NOMO-1 treated with dmso at 0.1 percent for 144 hours (cell line): Measurements from ENCODE around the gene TENM4.
"Not testable (repeated sequence)": the region's sequence is repeated elsewhere in the genome, so short reads cannot be mapped to it uniquely, and the experiment has no call there.

Experiments used
- DNase-seq: peaks from one replicate; lab custom pipeline; 2025; ENCODE audit not compliant: unreplicated experiment; lab: John Stamatoyannopoulos, UW

The TENM4 gene

DNA sequence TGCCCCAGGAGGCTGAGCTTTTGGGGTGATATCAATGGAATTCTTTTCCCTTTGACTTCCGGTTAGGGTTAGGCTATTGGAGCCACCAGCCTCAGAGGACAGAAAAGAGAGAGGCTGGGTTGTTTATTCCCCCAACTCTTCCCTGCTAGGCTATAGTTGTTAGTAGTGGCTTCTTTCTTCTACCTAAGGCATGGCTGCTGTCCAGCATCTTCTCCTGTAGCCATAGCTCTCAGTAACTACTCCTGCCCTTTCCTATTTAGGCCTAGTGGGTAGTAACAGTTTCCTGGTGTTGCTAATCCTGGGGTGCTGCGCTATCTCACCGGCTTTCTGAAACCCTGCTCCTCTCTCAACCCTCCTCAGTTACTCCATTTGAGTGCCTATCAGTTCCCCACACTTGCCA lies 184.9 kb downstream of the TENM4 start:
- DNase-seq: no peak

DNA sequence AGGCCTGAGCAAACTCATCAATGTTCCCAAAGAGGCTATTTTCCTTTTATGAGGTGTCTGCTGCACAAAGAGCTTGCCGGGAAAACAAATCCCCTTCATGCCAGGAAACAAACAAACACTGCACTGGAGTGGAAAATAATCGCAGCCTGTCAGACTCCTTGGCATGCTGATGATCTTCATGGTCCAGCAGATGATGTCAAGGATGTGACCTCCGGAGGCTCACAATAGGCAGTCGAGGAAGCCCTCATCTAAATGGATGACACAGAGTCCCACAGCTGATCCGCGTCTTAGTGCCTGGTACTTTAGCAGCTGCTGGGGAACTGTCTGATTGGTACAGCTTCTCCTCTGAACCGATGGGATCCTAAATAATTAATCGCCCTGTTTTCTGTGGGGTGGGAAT lies 187.6 kb downstream of the TENM4 start:
- no peak for DNase-seq

GRCh38 chr11:79249295-79249993 lies 191.4 kb downstream of the TENM4 start:
- DNase-seq: no peak

GRCh38 chr11:79244798-79245197 lies 196.0 kb downstream of the TENM4 start:
- no peak for DNase-seq

- DNase-seq: no peak
Observed at GRCh38 chr11:79244241-79244772, 196.5 kb downstream of the TENM4 start.

DNA sequence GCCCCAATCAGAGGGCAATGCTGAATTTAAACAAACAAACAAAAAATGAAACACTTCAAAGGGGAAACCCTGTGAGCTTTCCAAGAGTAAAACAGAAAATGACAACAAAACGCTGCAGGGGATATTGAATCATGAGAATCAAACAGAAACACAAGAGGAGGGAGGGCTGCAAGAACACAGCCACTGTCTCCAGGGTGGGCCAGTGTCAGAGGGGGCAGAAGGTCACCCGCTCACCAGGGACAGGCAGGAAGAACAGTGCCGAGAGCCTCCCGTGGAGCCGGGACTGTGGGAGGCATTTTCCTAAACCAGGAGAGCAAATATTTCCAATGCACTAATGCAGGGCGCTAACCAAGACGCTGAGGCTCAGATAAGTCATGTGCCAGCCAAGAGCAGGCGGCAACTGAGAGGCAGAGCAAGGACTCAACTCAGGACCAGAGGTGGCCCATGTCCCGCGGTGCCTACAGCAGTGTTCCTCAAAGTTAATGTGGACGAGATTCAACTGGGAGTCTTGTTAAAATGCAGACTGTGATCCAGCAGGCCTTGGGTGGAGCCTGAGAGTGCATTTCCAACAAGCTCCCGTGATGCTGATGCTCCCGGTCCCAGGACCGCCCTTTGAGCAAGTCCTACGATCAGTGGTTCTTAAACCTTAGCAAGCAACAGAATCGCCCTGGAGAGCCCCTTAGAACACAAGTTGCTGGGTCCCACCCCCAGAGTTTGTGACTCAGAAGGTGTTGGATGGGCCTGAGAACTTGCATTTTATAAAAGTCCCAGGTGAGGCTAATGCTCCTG lies 197.2 kb downstream of the TENM4 start:
- DNase-seq: no peak

GRCh38 chr11:79242616-79243015 lies 198.2 kb downstream of the TENM4 start:
- DNase-seq: no peak

DNA sequence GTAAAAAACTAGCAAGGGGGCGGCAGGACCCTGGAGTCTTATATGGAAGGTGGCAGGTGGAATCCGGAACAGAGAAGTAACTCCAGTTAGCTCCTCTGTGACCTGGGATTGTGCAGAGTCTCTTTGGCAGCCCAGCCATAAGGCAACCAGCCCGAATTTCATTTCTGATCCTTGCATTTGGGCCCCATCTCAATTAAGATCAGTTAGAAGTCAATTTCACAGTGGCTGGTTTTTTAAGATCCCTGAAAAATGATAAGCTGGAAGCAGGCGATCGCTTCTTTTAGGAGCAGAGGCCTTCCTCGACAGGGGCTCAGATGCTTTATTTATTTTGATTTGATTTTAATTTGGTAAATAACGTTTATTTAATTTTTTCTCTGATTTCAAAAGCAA lies 199.0 kb downstream of the TENM4 start:
- DNase-seq: no peak

DNA sequence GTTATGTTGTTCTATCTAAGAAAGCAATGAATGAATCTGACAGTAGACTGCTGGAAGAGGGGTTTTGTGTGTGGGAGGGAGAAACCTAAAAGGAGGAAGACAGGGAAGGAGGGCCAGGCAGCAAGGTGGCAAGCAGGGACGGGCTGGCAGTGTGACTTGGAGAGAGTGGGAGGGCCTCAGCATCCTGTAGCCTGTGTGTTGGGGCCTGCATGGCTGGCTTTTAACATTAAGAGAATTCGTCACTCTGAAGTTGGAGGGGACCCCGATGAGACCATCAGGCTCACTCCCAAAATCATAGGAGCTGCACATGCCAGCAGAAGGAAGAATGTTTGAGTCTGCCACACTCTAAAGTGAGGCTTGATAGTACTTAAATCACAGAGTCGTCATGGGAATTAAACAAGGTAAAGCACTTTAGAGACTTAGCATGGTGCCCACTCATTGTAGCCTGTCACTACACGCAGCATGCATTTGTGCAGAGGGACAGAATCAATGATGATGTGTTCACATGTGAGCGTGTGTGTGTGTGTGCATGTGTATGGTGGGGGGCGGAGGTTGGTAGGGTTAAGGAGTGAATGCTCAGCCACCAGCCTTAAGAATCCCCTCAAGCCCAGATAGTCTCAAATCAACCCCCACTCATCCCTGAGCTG lies 199.5 kb downstream of the TENM4 start:
- DNase-seq: no peak

GRCh38 chr11:79237703-79238102 lies 203.1 kb downstream of the TENM4 start:
- DNase-seq: no peak

GRCh38 chr11:79237091-79237490 lies 203.7 kb downstream of the TENM4 start:
- DNase-seq: no peak

- no peak for DNase-seq
Observed at GRCh38 chr11:79236541-79236971, 204.3 kb downstream of the TENM4 start.

GRCh38 chr11:79235696-79236095 lies 205.1 kb downstream of the TENM4 start:
- no peak for DNase-seq

DNA sequence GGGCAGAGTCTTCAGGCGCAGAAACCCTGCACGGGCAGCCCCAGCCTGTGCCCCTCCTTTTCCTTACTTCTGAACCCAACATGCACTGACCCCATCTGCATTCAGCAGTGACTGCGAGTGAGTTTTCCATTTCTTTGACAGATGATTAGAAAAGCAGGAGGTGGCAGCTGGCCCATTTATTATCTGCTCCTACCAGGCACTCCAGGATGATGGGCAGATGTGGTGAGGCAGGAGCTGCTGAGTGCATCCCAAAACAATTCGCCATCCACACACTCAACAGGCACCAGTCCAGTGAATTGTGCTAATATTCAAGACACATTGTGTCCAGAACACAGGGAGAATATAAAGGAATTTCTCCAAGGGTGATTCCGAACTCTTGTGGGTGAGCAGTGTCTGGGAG lies 208.5 kb downstream of the TENM4 start:
- DNase-seq: no peak

GRCh38 chr11:79229047-79229446 lies 211.8 kb downstream of the TENM4 start:
- no peak for DNase-seq

GRCh38 chr11:79227767-79228755 lies 212.8 kb downstream of the TENM4 start:
- DNase-seq: no peak

- DNase-seq: no peak
Observed at GRCh38 chr11:79227308-79227707, 213.5 kb downstream of the TENM4 start.

GRCh38 chr11:79226126-79226525 lies 214.7 kb downstream of the TENM4 start:
- DNase-seq: no peak

GRCh38 chr11:79222163-79222562 lies 218.7 kb downstream of the TENM4 start:
- not testable (repeated sequence) for DNase-seq

- DNase-seq: no peak
Observed at GRCh38 chr11:79221444-79222130, 219.2 kb downstream of the TENM4 start.
